ENCODE measurements around the gene SPATA13. TPM values are rescaled to one million over a fixed set of nuclear protein-coding genes. Genes with fewer than 3 reads are reported as not detected.

Gene SPATA13
- total RNA-seq, 1 donor from 2014 or later: 11.8 TPM

- DNase-seq: no peak
- POLR2A ChIA-PET: no interaction called here
- no peaks in the 10 kb centered on the region for H3K9me3 Mint-ChIP-seq
- H3K27me3 Mint-ChIP-seq: no peaks in the 10 kb centered on the region
- no peak for ATAC-seq (ENCODE audit: low read depth)
- no peak overlapping the region for H3K27ac Mint-ChIP-seq
- H3K36me3 Mint-ChIP-seq (ENCODE audit: low read depth): no peaks in the 10 kb centered on the region
- intact Hi-C loops (cut with micrococcal nuclease): no loop called here
- no peak for TF ChIP-seq CTCF (IDR thresholded peaks at IDR 0.05)
- CTCF ChIA-PET: no interaction called here
- H3K4me1 Mint-ChIP-seq: no peaks in the 10 kb centered on the region
- H3K4me3 Mint-ChIP-seq: no peak overlapping the region
Observed at GRCh38 chr13:24234200-24234915, 73.8 kb downstream of the SPATA13 start.

DNA sequence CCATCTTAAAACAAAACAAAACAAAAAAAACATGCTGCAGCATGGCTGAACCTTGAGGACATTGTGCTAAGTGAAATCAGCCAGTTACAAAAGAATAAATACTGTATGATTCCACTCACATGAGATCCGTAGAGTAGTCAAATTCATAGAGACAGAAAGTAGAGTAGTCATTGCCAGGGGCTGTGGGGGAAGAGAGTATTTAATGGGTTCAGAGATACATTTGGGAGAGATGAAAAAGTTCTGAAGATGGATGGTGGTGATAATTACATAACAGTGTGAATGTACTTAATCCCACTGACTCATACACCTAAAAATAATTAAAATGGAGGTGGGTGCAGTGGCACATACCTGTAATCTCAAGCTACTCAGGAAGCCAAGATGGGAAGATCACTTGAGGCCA, 76.8 kb downstream of the SPATA13 start:
- Mint-ChIP-seq H3K27me3 (no peaks in the 10 kb centered on the region), H3K4me3 (no peak overlapping the region), H3K9me3 (no peaks in the 10 kb centered on the region), H3K4me1 (no peaks in the 10 kb centered on the region), H3K36me3 (ENCODE audit: low read depth) (no peaks in the 10 kb centered on the region), H3K27ac (no peak overlapping the region)
- intact Hi-C loops (cut with micrococcal nuclease): no loop called here
- POLR2A ChIA-PET: no interaction called here
- no peak for TF ChIP-seq CTCF (IDR thresholded peaks at IDR 0.05)
- CTCF ChIA-PET: no interaction called here
- no peak for DNase-seq
- ATAC-seq (ENCODE audit: low read depth): no peak

DNA sequence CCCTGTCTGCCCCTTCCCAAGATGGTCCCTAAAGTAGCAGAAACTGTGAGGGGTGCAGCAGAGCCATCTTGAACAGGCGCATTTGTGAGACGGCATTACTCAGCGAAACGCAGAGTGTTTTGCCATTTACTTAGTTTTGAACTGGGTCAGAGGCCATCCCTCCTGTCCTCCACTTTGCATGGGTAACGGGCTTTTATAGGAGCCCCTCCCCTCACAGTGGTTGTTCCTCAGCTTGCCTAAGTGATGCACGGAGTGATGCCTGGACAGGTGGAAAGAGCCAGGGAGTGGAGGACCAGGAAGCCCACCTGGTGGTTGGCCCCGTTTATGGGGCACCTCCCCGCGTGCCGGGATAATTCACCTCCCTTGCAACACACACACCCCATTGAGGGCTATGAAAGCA, 80.8 kb downstream of the SPATA13 start:
- DNase-seq (no peak), ATAC-seq (ENCODE audit: low read depth) (no peak)
- H3K4me3 Mint-ChIP-seq: no peak overlapping the region
- no peaks in the 10 kb centered on the region for H3K9me3 Mint-ChIP-seq
- intact Hi-C loops (cut with micrococcal nuclease): no loop called here
- ChIA-PET CTCF (no interaction called here), POLR2A (no interaction called here)
- TF ChIP-seq CTCF (IDR thresholded peaks at IDR 0.05): no peak
- no peaks in the 10 kb centered on the region for H3K4me1 Mint-ChIP-seq
- no peak overlapping the region for H3K27ac Mint-ChIP-seq
- no peaks in the 10 kb centered on the region for H3K27me3 Mint-ChIP-seq
- H3K36me3 Mint-ChIP-seq (ENCODE audit: low read depth): no peaks in the 10 kb centered on the region

DNA sequence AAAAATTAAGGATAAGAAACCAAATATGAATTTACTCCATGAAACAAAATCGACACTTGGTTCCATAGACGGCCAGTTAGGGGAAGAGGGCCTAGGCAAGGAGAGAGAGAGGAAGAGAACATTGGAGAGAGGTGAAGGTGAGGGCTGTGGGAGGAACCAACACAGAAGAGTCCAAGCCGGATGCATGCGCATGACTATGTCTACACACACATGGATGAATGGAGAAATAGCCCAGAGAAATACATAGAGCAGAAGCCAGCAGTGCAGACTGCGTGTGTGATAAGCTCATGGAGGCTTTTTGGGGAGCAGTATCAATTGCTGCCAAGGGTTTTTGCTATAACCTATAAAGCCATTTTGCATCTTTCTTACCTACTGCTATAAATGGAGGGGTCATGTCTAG, 81.6 kb downstream of the SPATA13 start:
- intact Hi-C loops (cut with micrococcal nuclease): no loop called here
- ATAC-seq (ENCODE audit: low read depth): no peak
- Mint-ChIP-seq H3K9me3 (no peaks in the 10 kb centered on the region), H3K4me3 (no peak overlapping the region), H3K36me3 (ENCODE audit: low read depth) (no peaks in the 10 kb centered on the region), H3K4me1 (no peaks in the 10 kb centered on the region), H3K27me3 (no peaks in the 10 kb centered on the region), H3K27ac (no peak overlapping the region)
- ChIA-PET CTCF (no interaction called here), POLR2A (no interaction called here)
- TF ChIP-seq CTCF (IDR thresholded peaks at IDR 0.05): no peak
- DNase-seq: no peak

- ChIA-PET CTCF (no interaction called here), POLR2A (no interaction called here)
- H3K27me3 Mint-ChIP-seq: no peaks in the 10 kb centered on the region
- no peak overlapping the region for H3K27ac Mint-ChIP-seq
- H3K4me1 Mint-ChIP-seq: no peaks in the 10 kb centered on the region
- intact Hi-C loops (cut with micrococcal nuclease): no loop called here
- TF ChIP-seq CTCF (IDR thresholded peaks at IDR 0.05): no peak
- H3K9me3 Mint-ChIP-seq: no peaks in the 10 kb centered on the region
- H3K4me3 Mint-ChIP-seq: no peak overlapping the region
- no peaks in the 10 kb centered on the region for H3K36me3 Mint-ChIP-seq (ENCODE audit: low read depth)
- ATAC-seq (ENCODE audit: low read depth) (no peak), DNase-seq (no peak)
Observed at GRCh38 chr13:24243302-24243701, 82.8 kb downstream of the SPATA13 start.

Data from activated B cell treated with CpG ODN at 0.5 μM for 24 hours (primary cell).